Kidney (tissue), 14 donors: Measurements from ENCODE around the gene TMEM233. TPM values are rescaled to one million over a fixed set of nuclear protein-coding genes. Genes with fewer than 3 reads are reported as not detected.

Source experiments
- DNase-seq, 5 donors: peaks; one replicate each; pipeline ENCODE4 v3.0.0-alpha.2; 2013 to 2020
- FAIRE-seq: peaks from 2 replicates; lab custom pipeline; 2012; peaks lifted over from hg19 to GRCh38; lab: Jason Lieb, UNC
- H3K27ac ChIP-seq, 2 donors: one replicate each; pipeline ENCODE4 v1.7.0; 2013; ENCODE audit warnings: low read depth in 2 of 2, low read length in 2 of 2, inconsistent platforms in 1 of 2
- H3K27me3 ChIP-seq: one replicate; pipeline ENCODE4 v1.7.1; 2013; ENCODE audit warnings: low read length, inconsistent platforms; ENCODE audit not compliant: control insufficient read depth, insufficient read depth
- H3K36me3 ChIP-seq, 3 donors: one replicate each; pipeline versions ENCODE4 v1.7.0 to v1.7.1; 2013; ENCODE audit warnings: low read length in 3 of 3, control low read depth in 1 of 3, inconsistent platforms in 1 of 3; ENCODE audit not compliant: insufficient read depth in 3 of 3, control insufficient read depth in 2 of 3
- H3K4me1 ChIP-seq, 3 donors: one replicate each; pipeline versions ENCODE4 v1.7.0 to v1.7.1; 2013; ENCODE audit warnings: low read length in 3 of 3, inconsistent platforms in 1 of 3, low read depth in 1 of 3; ENCODE audit not compliant: control insufficient read depth in 2 of 3, insufficient read depth in 2 of 3
- H3K4me3 ChIP-seq, 3 donors: one replicate each; pipeline versions ENCODE4 v1.7.0 to v1.8.1; 2013; ENCODE audit warnings: low read length in 3 of 3, control low read depth in 1 of 3, inconsistent platforms in 1 of 3
- H3K9ac ChIP-seq, 3 donors: one replicate each; pipeline versions ENCODE4 v1.7.0 to v1.7.1; 2013; ENCODE audit warnings: low read length in 3 of 3, control low read depth in 1 of 3, inconsistent platforms in 1 of 3
- H3K9me3 ChIP-seq, 3 donors: one replicate each; pipeline versions ENCODE4 v1.7.0 to v1.7.1; 2013; ENCODE audit warnings: low read length in 3 of 3, control low read depth in 1 of 3, inconsistent platforms in 1 of 3; ENCODE audit not compliant: control insufficient read depth in 2 of 3, insufficient read depth in 1 of 3
- CTCF ChIP-seq: IDR thresholded peaks from 3 replicates; pipeline ENCODE4 v1.5.1; 2012; ENCODE audit warnings: mild to moderate bottlenecking, moderate library complexity, borderline replicate concordance; ENCODE audit not compliant: insufficient read depth; ENCODE audit errors: extremely low read depth
- intact Hi-C: fragments of 100-400 bp; cut with DNase I; formaldehyde crosslinking; loops from one replicate; pipeline ENCODE4 v1.11.1; 2022
- polyA plus RNA-seq: library from polyadenylated mRNA; stranded (reverse); fragments of 350-450 nt; fragmentation: Illumina TruSeq; extraction: RNeasy Lipid Tissue Mini Kit (QIAGEN cat#74804); gene quantifications from one replicate; pipeline ENCODE4 v1.2.3, GENCODE V29; 2014; ENCODE audit warnings: low read depth, low replicate concordance; ENCODE audit not compliant: insufficient read depth
- total RNA-seq: library from RNA; stranded (reverse); fragmentation: NEBNext Ultra II Directional; extraction: Animal tissue kit (Norgen Biotek cat#: 25700); gene quantifications from one replicate; pipeline ENCODE4 v1.2.1, GENCODE V29; 2021
- donor health status: control.
- donor health status: control.
- donor health status: control.
- donor health status: control.
- donor health status: control.
- donor health status: DM: yes; HTN: yes; CAD: no.
- donor health status: Normal renal cell carcinoma (clear cell type).

TMEM233 gene
- total and polyA plus RNA-seq, 2 donors from 2014 or later = 1.2 to 1.4 TPM

GRCh38 chr12:119682639-119683252 lies 89.2 kb downstream of the TMEM233 start:
- Histone ChIP-seq H3K27me3 (no peaks in the 10 kb centered on the region), H3K36me3 (peaks cover 13 to 29% (median 28%) of the 10 kb centered on the region in 3 donors), H3K4me1 (peaks cover 29 to 94% (median 70%) of the 10 kb centered on the region in 3 donors), H3K27ac (peak overlapping the region; percentile 97), H3K4me3 (no peak overlapping the region), H3K9ac (peak overlapping the region in 1 of 3 donors; percentile 23), H3K9me3 (no peaks in the 10 kb centered on the region)
- TF ChIP-seq CTCF = no peak
- intact Hi-C loops = no loop called here
- peak in 1 of 5 donors; percentile 21 for DNase-seq
- FAIRE-seq = no peak

GRCh38 chr12:119683413-119683812 lies 89.8 kb downstream of the TMEM233 start:
- peak overlapping the region; percentile 97 for H3K27ac ChIP-seq
- H3K4me3 ChIP-seq = peak overlapping the region in 1 of 3 donors; percentile 12
- DNase-seq (no peak), FAIRE-seq (no peak)
- no peaks in the 10 kb centered on the region for H3K27me3 ChIP-seq
- H3K9me3 ChIP-seq = no peaks in the 10 kb centered on the region
- H3K36me3 ChIP-seq = peaks cover 8 to 24% (median 23%) of the 10 kb centered on the region in 3 donors
- intact Hi-C loops = no loop called here
- no peak for TF ChIP-seq CTCF
- H3K9ac ChIP-seq = peak overlapping the region in 2 of 3 donors; percentile 12 to 23
- peaks cover 29 to 96% (median 77%) of the 10 kb centered on the region in 3 donors for H3K4me1 ChIP-seq

GRCh38 chr12:119683816-119684215 lies 90.2 kb downstream of the TMEM233 start:
- Histone ChIP-seq H3K27ac (peak overlapping the region; percentile 97), H3K27me3 (no peaks in the 10 kb centered on the region), H3K9ac (peak overlapping the region in 2 of 3 donors; percentile 12 to 23), H3K4me1 (peaks cover 29 to 94% (median 75%) of the 10 kb centered on the region in 3 donors), H3K9me3 (no peaks in the 10 kb centered on the region), H3K4me3 (peak overlapping the region in 1 of 3 donors; percentile 12), H3K36me3 (peaks cover 4 to 20% (median 19%) of the 10 kb centered on the region in 3 donors)
- TF ChIP-seq CTCF = no peak
- peak; percentile 78 for FAIRE-seq
- intact Hi-C loops = no loop called here
- peak in 2 of 5 donors; percentile 68 to 83 for DNase-seq
